ENCODE results near the gene FADS1. TPM values are rescaled to one million over a fixed set of nuclear protein-coding genes. Genes with fewer than 3 reads are reported as not detected.

The FADS1 gene
- total and polyA plus RNA-seq, 2 experiments from 2014 or later: 74.9 to 119 TPM

- TF ChIP-seq NANOG (IDR thresholded peaks at IDR 0.05; ENCODE audit: borderline replicate concordance) (no peak), ZNF114 (CRISPR knock-in tag; IDR thresholded peaks at IDR 0.05) (no peak)
These were observed 46.1 kb upstream of the FADS1 start (continued) for GRCh38 chr11:61862714-61863547.

DNA sequence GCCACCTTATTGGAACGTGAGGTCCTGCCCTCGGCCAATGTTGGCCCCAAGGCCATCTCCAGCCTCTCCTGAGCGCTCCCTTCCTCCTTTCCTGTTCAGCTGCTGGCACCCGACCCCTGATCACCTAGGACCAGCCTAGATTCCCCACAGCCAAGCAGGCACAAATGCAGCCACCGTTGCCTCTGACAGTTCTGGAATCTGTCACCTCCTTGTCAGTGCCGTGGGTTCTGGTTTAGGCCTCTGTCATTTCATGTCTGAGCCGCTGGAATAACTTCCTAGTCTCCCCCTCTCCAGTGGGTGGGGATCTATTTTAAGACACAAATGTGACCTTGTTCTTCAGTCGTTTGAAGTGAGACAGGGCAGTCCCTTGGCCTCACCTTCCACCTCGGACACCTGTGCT, 44.8 kb upstream of the FADS1 start:
- H3K9me3 Mint-ChIP-seq: no peaks in the 10 kb centered on the region; the same call in 2 of the 3 replicates
- H3K4me3 Mint-ChIP-seq: no peak overlapping the region; the same call in 2 of the 3 replicates
- Histone ChIP-seq H3K27me3 (ENCODE audit: insufficient read depth) (no peaks in the 10 kb centered on the region), H3K79me2 (replicated peaks; ENCODE audit: insufficient read depth) (0 out of 2 replicates have a peak, but pooled peaks cover 3% of the 10 kb centered on the region), H4K20me1 (replicated peaks; ENCODE audit: insufficient read depth) (peaks cover 9% of the 10 kb centered on the region), H3K4me1 (ENCODE audit: insufficient read depth) (no peaks in the 10 kb centered on the region), H3K4me2 (no peak overlapping the region), H3K27ac (ENCODE audit: low read depth) (no peak overlapping the region), H3F3A (replicated peaks; ENCODE audit: low read depth) (peaks cover 6% of the 10 kb centered on the region; the same call in 1 of the 2 replicates), H2AFZ (no peak overlapping the region), H3K9me2 (ENCODE audit: insufficient read depth) (no peaks in the 10 kb centered on the region), H3K4me3 (no peak overlapping the region), H3K36me3 (ENCODE audit: insufficient read depth) (peaks cover 45% of the 10 kb centered on the region)
- H3K36me3 Mint-ChIP-seq (ENCODE audit: low read depth): peaks cover 86% of the 10 kb centered on the region
- H3K4me1 Mint-ChIP-seq: peaks cover 5% of the 10 kb centered on the region
- ATAC-seq: no peak
- peaks cover 4% of the 10 kb centered on the region for H3K27me3 Mint-ChIP-seq (ENCODE audit: insufficient read depth, low read depth, poor library complexity)
- no peak for DNase-seq (ENCODE audit: low spot score)
- 0 out of 2 replicates have a peak overlapping the region, but pooled peaks have one; percentile 12 for H3K27ac Mint-ChIP-seq
- TF ChIP-seq STAT1 (IDR thresholded peaks at IDR 0.05; ENCODE audit: unreplicated experiment) (no peak), CREB1 (CRISPR knock-in tag; IDR thresholded peaks at IDR 0.05; ENCODE audit: low read depth) (no peak), CTCF (conservative IDR thresholded peaks at IDR 0.05; ENCODE audit: low read depth in 2 of 2) (no peak), EZH2phosphoT487 (IDR thresholded peaks at IDR 0.05; ENCODE audit: unreplicated experiment) (no peak), ZNF331 (CRISPR knock-in tag; IDR thresholded peaks at IDR 0.05; ENCODE audit: low read depth) (no peak), ZNF462 (CRISPR knock-in tag; IDR thresholded peaks at IDR 0.05) (no peak), NANOG (IDR thresholded peaks at IDR 0.05; ENCODE audit: borderline replicate concordance) (no peak), ZNF114 (CRISPR knock-in tag; IDR thresholded peaks at IDR 0.05) (no peak), POLR2AphosphoS5 (IDR thresholded peaks at IDR 0.05; ENCODE audit: low read depth) (no peak), REST (IDR thresholded peaks at IDR 0.05; ENCODE audit: unreplicated experiment) (no peak), JUNB (IDR thresholded peaks at IDR 0.05; ENCODE audit: unreplicated experiment) (no peak)
